HG02763 (cell line): Measurements from ENCODE around the gene ADM2.

Source experiments
- ATAC-seq: cut with Tn5 transposase; IDR thresholded peaks from one replicate; pipeline ENCODE4 v1.9.1; 2021; ENCODE audit warnings: mild to moderate bottlenecking, moderate library complexity; ENCODE audit not compliant: unreplicated experiment

The ADM2 gene

DNA sequence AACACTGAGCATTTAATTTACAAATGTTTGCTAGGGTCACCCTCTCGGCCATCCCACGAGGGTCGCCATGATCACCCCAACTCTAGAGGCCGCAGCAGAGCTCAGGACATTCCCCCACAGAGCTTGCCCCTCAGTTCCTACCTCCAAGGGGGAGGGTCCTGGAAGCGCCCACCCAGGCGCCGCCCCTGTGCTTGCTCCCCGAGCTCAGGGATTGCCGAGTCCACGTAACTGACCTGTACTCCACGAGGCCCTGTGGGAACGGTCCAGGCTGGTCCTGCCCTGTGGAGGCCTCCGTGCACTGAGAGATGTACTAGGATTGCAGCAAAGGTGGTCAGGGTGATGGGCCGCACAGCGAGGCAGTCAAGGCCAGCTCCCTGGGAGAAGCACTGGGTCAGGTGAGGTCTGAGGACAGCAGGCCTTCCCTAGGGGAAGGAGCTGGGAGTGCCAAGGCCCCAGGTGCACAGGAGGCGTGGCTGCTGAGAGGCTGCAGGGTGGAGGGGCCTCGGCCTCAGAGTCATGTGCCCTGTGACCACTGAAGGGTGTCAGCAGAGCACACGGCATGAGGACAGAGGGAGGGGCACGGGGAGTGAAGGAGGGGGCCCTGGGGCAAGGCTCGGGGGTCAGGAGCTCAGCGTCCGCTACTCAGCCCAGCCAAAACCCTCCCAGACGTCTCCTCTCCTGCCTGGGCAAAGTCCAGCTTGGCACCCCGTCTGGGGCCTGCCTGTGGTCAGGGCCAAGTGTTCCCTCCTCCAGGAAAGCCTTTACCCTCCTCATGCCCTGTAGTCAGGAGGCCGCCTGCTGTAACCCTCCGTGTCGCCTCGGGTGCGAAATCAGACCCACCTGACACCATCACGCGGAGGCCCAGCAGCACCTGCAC is 2.9 kb downstream of the ADM2 start:
- ATAC-seq: no peak

DNA sequence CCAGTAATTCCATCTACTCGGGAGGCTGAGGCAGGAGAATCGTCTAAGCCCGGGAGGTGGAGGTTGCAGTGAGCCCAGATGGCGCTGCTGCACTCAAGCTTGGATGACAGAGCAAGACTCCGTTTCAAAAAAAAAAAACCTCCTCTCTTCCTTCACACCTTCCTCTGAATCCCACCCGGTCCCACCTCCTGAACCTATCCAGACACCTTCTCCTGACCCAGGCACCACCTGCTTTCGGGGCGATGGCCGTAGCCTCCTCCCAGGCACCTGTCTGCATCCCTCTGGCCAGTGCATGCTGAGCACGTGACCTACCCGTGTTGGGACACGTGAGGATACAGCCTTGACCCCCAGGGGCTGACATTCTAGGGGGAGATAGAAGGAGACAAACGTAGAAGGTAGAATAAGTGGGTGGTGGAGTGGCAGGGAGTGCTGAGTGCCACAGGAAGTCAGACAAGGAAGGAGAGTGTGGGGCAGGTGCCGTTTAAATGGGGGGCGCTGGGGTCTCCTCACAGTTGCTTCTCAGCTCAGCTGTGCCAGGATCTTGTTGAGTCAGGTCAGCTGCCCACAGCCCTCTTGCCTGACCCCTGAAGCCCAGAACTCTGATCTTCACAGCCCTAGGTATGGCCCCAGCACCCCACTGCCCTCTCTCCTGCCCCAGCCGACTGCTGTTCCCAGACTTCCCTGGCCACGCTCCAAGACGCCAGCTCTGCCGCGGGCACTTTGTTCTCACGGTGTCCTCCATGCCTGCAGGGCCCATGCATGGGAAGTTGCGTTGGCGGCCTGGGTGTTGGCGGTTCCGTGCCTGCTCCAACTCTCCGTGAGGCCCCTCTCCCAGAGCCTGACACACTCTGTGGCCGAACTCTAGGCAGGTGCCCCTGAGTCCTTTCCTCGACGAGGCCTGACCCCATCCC is 4.1 kb downstream of the ADM2 start:
- ATAC-seq: no peak

DNA sequence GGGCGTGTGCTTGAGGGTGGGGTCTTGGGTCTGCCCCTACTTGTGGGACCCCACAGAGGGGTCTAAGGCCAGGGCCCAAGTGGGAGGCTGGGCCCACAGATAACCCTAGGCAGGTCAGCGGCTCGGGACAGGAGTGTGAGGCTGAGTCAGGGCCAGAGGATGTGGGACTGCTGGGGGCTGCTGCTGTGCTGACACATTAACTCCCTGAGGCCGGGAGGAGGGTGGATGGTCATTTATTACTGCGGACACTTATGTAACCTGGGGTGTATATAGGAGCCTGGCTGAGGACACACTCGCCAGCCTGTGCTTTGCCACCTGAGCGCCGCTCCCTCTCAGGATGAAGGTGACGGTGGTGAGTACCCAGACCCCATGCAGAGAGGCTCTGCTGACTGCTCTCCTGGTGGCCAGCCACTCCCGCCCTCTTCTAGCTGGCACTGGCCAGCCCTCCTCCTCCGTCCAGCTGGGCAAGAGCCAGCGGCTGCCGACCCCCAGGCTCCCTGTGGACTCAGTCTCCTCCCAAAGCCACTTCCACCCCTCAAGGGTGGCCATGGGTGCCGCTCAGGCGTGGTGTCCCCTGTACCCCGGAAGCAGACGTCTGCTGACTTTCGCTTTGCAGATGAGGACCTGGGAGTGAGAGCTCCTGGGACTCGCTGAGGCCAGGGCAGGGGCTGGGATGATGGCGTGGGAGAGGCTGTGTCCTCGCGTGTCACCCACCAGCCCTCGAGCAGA is 5.4 kb downstream of the ADM2 start, which contains the start of gene MIOX:
TSS of gene MIOX (plus strand) at position 299 of the 729 bp plus-strand sequence. CDS start at position 338, 39 bp downstream.
- no peak for ATAC-seq

DNA sequence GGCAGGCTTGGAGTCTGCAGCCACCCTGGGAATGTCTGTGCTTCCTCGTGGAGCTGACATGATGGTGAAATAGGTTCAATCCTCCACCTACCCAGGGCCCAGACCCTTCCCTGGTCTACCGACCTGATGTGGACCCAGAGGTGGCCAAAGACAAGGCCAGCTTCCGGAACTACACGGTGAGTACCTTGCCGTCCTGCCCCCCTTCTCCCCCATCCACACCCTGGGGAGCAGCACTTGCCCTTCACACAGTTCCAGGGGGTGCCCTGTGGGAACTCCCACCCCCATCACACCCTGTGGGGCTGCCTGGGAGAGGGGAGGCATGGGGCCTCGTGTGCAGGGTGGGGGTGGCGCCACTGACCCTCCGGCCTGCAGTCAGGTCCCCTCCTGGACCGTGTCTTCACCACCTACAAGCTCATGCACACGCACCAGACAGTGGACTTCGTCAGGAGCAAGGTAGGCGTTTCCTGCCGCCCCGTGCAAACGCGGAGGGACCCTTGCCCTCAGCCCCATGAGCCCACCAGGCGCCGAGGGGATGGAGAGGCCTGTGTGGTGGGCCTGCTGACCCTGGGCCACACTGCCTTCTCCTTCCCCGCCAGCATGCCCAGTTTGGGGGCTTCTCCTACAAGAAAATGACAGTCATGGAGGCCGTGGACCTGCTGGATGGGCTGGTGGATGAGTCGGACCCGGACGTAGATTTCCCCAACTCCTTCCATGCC is 6.1 kb downstream of the ADM2 start:
- no peak for ATAC-seq

DNA sequence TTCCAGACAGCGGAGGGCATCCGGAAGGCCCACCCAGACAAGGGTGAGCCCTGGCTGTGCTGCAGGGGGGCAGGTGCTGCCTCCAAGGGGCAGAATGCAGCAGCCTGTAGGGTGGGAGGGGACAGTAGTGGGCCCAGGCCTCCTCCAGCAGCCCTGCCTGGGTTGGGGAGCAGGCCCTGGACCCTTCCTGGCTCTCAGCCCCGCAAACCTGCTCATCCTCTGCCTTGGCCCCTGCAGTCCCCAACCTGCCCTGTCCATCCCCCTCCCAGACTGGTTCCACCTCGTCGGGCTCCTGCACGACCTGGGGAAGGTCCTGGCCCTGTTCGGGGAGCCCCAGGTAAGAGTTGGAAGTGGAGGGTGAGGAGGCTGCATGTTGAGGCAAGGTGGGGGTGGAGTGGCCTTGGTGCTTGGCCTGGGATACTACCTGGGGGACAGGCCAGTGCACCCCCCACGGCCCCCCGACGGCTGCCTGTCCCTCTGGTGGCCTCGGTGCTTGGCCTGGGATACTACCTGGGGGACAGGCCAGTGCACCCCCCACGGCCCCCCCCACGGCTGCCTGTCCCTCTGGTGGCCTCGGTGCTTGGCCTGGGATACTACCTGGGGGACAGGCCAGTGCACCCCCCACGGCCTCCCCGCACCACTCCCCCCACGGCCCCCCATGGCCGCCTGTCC is 6.8 kb downstream of the ADM2 start:
- no peak for ATAC-seq

DNA sequence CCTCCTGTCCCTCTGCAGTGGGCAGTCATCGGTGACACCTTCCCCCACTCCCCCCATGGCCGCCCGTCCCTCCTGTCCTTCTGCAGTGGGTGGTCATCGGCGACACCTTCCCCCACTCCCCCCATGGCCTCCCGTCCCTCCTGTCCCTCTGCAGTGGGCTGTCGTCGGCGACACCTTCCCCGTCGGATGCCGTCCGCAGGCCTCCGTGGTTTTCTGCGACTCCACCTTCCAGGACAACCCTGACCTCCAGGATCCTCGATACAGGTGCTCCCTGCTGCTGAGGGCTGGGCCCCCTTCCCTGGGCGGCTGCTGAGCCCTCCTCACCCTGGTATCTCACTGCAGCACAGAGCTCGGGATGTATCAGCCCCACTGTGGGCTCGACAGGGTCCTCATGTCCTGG is 7.5 kb downstream of the ADM2 start:
- ATAC-seq: no peak

DNA sequence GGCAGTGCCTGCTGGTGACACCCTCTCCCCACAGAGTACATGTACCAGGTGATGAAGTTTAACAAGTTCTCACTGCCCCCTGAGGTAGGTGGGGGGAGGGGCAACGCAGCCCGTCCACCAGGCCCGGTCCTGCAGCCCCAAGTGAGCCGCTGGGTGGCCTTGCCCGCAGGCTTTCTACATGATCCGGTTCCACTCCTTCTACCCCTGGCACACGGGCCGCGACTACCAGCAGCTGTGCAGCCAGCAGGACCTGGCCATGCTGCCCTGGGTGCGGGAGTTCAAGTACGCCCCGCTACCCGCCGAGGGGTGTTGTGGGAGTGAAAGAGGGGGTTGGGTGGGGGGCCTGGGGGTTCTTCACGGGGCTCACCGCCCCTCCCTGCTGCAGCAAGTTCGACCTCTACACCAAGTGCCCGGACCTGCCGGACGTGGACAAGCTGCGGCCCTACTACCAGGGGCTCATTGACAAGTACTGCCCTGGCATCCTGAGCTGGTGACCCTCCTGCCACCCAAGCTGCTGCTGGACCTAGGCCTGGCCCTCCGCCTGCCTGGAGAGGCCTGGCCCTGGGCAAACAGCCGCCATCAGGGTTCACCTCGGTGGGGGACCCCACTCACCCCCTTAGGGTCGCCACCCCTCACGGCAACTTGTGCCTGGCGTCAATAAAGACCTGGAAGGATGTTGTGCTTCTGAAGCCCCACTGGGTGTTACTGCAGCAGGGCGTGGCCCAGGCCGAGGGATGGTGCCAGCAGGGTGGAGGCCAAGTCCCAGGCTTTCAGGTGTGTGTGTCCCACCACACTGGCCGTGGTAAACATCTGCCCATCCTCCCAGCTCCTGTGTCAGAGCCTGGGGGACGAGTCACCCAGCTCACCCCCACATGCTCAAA is 8.3 kb downstream of the ADM2 start:
- no peak for ATAC-seq

DNA sequence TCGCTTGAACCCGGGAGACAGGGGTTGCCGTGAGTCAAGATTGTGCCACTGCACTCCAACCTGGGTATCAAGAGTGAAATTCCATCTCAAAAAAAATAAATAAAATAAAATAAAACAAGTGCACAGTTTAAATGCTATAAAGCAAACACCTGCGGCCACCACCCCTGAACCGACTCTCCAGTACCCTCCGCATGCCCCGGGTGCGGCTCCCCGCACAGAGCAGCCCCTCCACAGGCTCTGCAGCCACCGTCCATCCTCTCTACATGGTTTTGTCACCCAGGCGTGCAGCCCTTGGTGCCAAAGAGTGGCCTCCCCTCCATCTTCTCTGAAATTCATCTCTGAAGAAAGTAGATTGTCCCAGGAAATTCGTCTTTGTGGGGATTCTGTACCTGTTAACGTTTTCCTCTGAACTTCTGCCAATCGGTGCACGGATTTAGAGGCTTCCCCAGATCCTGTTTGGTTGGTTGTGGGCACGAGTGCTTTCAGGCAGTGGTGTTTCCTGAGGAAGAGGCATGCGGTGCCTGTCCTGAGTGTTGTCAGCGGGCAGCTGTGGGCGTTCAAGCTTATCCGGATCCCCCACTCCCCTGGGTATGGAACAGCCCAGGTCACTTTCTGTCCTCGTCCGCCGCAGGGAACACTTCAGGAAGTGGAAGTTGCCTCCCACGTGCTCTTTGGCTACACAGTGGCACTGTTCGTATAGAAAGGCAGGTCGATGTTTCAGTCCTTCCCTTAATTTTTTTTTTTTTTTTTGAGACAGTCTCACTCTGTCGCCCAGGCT is 9.4 kb downstream of the ADM2 start:
- no peak for ATAC-seq

DNA sequence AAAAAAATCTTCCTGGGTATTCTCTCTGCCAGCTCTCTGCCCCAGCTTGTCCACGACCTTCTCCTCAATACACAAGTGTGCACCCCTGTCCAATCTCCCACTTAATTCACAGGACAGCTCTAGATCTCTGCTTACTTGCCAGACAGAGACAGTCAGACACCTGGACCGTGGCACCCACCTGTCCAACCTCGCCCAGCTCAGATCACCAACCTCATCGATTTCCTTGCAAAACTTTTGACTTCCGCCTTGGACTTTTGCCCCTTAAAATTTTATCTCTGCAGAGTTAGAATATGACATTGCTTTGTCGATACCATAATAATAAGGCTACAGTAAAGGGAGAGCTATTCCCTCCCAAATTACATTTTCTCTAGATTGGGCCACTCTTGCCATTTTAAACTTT is 15.8 kb downstream of the ADM2 start:
- no peak for ATAC-seq

DNA sequence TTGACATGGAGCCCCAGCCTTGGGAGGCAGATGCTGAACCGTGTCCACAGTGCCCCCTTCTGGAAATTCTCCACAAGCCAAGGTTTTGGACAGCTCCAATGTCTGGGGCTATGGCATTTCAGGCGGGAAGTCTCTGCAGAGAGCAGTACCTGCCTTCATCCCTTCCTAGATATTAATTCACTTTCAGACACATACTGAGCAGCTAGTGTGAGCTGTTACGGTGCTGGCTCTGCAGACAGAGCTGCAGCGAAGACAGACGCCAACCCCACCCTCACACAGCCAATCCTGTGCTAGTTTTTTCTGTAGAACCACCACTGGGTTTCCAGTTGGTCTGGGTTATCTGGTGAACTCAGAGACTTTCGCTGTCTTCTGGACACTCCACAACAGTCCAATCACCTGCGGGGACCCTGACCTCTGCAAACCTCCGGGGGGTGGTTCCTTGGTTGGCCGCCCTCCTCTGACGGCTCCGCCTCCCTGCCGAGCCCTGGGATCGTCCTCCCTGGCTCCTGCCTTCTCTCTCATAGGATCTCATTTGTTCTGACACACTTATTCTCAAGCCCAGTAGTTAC is 17.1 kb downstream of the ADM2 start:
- ATAC-seq: no peak

DNA sequence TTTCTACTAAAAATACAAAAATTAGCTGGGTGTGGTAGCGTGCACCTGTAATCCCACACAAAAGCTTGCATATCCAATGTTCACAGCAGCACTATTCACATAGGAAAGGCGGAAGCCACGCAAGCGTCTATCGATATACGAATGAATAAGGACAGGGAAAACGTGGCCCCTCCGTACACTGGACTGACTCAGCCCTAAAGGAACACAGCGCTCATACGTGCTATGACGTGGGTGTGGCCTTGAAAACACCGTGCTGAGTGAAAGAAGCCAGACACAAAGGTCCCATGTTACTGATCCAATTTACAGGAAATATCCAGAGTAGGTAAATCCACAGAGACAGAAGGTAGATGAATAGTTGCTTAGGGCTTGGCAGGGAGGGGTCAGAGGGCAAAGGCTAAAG is 19.1 kb downstream of the ADM2 start:
- ATAC-seq: no peak

DNA sequence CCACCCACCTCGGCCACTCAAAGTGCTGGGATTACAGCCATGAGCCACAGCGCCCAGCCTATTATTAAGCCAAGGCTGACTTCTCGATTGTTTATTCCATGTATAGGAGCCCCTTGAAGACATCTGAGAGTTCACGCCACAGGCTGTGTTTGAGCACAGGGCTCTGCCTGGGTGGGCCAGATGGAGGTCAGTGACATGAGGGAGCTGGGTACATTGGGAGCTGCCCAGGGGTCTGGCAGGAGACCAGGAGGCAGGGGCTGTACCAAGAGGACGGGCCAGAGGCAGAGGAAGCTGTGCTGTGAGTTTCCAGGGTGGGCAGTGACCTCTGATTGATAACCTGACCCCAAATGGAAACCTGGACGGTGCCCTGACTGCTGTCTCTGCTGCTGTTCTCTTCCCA is 20.8 kb downstream of the ADM2 start:
- ATAC-seq: no peak

DNA sequence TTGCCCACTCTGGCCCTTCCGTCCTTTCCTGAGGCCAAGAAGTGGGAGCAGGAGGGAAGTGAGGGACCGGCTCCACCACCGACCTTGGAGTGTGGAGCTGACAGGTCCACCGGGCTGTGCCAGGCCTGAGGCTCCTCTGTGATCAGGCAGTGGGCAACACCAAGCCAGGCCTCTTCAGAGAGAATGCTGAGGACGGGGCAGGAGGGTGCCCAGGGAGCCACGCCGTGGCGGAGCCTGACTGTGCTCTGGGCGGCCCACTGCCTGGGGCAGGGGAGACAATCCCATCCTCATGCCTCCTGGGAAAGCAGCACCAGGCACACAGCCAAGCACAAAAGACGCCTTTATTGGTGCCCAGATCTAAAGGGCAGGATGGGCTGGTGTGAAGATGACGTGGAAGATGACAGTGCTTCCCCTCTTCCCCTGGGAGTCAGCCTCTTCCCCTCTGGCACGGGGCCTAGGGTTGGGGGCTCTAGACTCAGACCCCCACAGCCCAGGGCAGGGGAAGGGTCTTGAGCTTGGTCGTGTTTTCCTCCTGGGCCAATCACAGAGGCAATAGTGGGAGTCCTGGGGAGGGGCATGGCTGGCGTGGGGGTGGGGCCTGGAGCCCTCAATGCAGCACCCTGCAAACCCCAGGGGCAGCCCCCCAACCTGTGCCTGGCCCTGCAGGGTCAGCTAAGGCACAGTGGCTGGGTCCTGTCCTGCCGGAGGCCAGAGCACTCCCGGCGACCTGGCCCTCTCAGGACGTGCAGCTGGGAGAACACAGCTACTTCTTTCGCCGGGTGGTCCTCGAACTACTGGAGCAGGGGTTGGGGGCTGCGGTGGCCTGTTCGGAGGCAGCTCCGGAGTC is 21.5 kb downstream of the ADM2 start:
- ATAC-seq: no peak

DNA sequence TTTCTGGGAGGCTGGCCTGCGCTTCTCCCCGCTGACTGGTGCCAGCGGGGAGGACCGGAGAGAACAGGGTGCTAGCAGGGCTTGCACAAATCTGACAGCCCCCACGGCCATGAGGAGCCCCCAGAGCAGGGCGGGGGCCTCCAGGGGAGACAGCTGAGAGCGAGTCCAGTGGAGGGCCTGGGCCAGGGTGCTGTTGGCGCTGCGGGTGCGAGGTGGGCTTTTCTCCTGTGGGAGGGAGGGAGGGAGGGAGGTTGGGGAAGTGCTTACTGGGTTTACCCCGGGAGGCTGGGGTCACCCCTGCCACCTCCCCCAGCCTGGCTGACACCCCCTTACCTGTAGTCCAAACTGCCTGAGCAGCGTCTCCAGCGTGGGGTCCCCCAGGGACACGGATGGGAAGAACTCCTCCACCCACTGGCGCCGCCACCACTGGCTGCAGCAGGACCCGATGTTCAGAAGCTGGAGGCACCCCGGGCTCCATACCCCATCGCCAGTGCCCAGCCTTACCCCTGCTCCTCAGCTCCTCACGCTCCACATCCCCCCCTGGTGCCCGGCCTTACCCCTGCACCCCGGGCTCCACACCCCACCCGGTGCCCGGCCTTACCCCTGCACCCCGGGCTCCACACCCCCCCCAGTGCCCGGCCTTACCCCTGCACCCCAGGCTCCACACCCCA is 22.3 kb downstream of the ADM2 start:
- ATAC-seq: no peak

DNA sequence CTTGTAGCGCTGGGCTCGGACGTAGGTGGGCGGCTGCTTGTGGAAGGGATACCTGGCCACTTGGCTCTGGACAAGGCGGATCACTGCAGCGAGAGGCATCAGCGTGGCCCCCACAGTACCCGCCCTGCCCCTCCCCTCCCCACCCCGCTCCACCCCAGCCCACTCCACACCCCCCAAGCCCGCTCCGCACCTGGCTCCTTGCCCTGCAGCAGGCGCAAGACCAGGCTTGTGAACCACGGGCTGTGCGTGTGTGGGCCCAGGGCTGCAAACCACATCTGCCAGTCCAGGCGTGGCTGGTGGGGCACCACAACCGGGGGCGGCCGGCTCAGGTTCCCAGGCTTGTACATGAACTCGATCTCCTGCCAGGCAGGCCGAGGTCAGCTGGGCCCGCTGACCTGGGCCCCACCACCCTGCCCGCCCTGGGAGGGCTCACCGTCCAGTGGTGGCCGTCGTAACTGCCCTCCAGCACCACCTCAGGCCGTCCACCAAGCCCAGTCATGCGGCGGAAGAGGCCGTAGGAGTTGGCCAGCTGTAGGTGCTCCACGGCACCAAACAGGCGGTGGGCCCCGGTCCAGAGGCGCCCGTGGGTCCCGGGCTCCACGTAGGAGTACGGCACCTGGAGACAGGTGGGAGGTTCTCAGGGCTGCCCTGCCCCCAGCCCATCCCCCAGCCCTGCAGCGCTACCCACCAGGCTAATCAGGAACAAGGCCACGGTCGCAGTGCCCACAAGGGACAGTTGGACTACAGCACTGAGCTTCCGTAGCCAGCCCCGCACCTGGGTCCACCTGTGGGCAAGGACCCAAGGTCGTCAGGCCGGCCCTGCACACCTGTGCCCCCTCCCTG is 23.2 kb downstream of the ADM2 start:
- ATAC-seq: no peak
